ENCODE data around the gene OMP.
A peak's percentile ranks its signal among the peaks of the same experiment; 100 is the strongest.

Gene OMP

GRCh38 chr11:77140231-77140851 lies 37.7 kb downstream of the OMP start:
- no peak for DNase-seq (ENCODE audit: low read depth)

- no peak for DNase-seq (ENCODE audit: low read depth)
These were observed 38.4 kb downstream of the OMP start for GRCh38 chr11:77141034-77141433.

- DNase-seq (ENCODE audit: low read depth), result no peak
These were observed 38.8 kb downstream of the OMP start for GRCh38 chr11:77141475-77141874.

GRCh38 chr11:77142091-77142975 lies 39.7 kb downstream of the OMP start:
- DNase-seq (ENCODE audit: low read depth), result no peak

GRCh38 chr11:77143405-77144020 lies 40.9 kb downstream of the OMP start:
- no peak for DNase-seq (ENCODE audit: low read depth)

- no peak for DNase-seq (ENCODE audit: low read depth)
These were observed 41.7 kb downstream of the OMP start for GRCh38 chr11:77144196-77144856.

GRCh38 chr11:77144857-77145428 lies 42.3 kb downstream of the OMP start:
- no peak for DNase-seq (ENCODE audit: low read depth)

- DNase-seq (ENCODE audit: low read depth), result no peak
These were observed 43.8 kb downstream of the OMP start for GRCh38 chr11:77146261-77147035.

- no peak for DNase-seq (ENCODE audit: low read depth)
These were observed 44.3 kb downstream of the OMP start for GRCh38 chr11:77147036-77147315.

- DNase-seq (ENCODE audit: low read depth), result peak; percentile 12
These were observed 45.2 kb downstream of the OMP start for GRCh38 chr11:77147668-77148321.

- DNase-seq (ENCODE audit: low read depth), result no peak
These were observed 46.5 kb downstream of the OMP start for GRCh38 chr11:77148963-77149715.

GRCh38 chr11:77149716-77150392 lies 47.2 kb downstream of the OMP start:
- DNase-seq (ENCODE audit: low read depth), result no peak

GRCh38 chr11:77150836-77151235 lies 48.2 kb downstream of the OMP start:
- DNase-seq (ENCODE audit: low read depth), result no peak

- DNase-seq (ENCODE audit: low read depth), result peak; percentile 24
These were observed 49.3 kb downstream of the OMP start for GRCh38 chr11:77151804-77152509.

GRCh38 chr11:77152846-77153245 lies 50.2 kb downstream of the OMP start:
- DNase-seq (ENCODE audit: low read depth), result no peak
